AG04449 (cell line): Measurements from ENCODE around the gene BRIP1.
"Not testable (repeated sequence)": the region's sequence is repeated elsewhere in the genome, so short reads cannot be mapped to it uniquely, and the experiment has no call there.

Experiments
- CTCF ChIA-PET: fragments of 350-600 bp; formaldehyde crosslinking; extraction: SDS; loops from one replicate; lab custom pipeline; 2021; ENCODE audit warnings: antibody characterized with exemption; lab: Yijun Ruan, JAX
- POLR2A ChIA-PET: fragments of 400-600, 350-600 bp; formaldehyde crosslinking; extraction: SDS; loops from one replicate; lab custom pipeline; 2020; ENCODE audit warnings: antibody characterized with exemption, inconsistent platforms; lab: Yijun Ruan, JAX
- DNase-seq: peaks from one replicate; pipeline ENCODE4 v3.0.0-alpha.2; 2010; ENCODE audit warnings: low read depth, low spot score
- H3K4me3 ChIP-seq: 2 replicates; pipeline ENCODE4 v1.5.1; 2011; ENCODE audit warnings: low read depth, mild to moderate bottlenecking, control low read depth, low read length
- CTCF ChIP-seq: IDR thresholded peaks from one replicate; pipeline ENCODE4 v1.5.1; 2011; ENCODE audit warnings: mild to moderate bottlenecking, moderate library complexity, low read length, control low read depth, inconsistent platforms; ENCODE audit not compliant: insufficient read depth; ENCODE audit errors: missing control alignments

The BRIP1 gene

DNA sequence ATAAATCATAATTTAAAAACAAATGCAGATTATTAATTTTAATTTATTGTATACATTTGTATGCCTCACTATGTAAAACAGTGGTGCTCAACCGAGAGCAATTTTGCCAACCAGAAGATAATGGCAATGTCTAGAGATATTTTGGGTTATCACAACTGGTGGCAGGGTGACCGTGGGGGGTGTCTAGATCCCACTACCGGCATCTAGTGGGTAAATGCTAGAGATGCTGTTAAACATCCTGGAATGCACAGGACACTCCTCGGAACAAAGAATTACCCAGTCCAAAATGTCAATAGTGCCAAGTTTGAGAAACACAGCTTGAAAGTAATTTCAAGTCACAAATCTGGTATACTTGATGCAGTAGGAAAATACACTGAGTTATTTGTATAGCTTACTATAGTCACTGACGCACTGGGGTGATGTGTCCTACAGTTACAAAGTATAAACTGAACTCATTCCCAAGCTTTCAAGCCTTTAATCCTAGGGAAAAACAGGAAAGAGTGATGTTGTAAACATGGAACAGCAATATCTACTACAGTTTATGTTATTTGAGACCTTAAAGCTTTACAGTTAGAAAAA lies 133.5 kb downstream of the BRIP1 start:
- ChIA-PET CTCF (interaction anchor here (0.8 to 1.4 kb wide), 4 partner anchors 15 to 34 kb away, joined by 3 to 4 read pairs (median 4); no protein-coding TSS in a partner anchor), POLR2A (no interaction called here)
- no peak for DNase-seq

DNA sequence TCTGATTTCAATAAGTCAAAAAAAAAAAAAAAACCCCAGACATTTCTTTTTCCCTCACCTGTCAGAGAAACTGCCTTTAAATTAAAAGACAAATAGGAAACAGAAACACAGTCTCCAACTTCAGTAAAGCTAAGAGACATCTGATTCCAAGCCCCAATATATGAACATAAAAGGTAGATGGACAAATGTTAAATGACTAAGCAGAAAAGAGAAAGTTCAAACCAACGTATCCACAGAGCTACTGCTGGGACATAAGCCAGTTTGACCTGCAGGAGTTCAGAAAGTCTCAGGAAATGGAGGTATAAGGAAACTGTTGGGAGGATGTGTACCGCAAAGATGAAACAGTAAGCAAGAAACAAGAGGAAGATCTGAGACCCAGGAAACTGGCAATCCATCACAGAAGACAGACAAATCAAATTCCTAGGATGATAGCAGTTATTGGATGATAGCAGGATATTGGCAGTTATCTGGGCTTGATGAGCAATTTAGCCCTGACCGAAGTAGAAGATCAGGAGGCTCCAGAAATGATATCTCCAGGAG lies 135.0 kb downstream of the BRIP1 start:
- CTCF ChIA-PET: interaction anchor here (1.4 kb wide), 1 partner anchor 35 kb away, joined by 3 read pairs; no protein-coding TSS in a partner anchor
- no peak for DNase-seq
- TF ChIP-seq CTCF: no peak
- no peak overlapping the region for H3K4me3 ChIP-seq
- POLR2A ChIA-PET: no interaction called here

More for the DNA sequence above, 133.5 kb downstream of the BRIP1 start:
- no peak for TF ChIP-seq CTCF
- H3K4me3 ChIP-seq: no peak overlapping the region

DNA sequence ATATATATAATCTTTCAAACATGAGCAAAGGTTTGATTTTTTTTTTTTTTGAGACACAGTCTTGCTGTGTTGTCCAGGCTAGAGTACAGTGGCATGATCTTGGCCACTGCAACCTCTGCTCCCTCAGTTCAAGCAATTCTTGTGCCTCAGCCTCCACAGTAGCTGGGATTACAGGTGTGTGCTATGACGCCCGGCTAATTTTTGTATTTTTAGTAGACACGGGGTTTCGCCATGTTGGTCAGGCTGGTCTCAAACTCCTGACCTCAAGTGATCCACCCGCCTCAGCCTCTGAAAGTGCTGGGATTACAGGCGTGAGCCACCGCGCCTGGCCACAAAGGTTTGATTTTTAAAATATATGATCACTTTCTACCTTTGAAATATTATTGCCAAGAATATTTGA lies 135.5 kb downstream of the BRIP1 start:
- POLR2A ChIA-PET, CTCF ChIA-PET, DNase-seq, H3K4me3 ChIP-seq: not testable (repeated sequence)

- no peak for TF ChIP-seq CTCF
- CTCF ChIA-PET: no interaction called here
- no peak for DNase-seq
- no peak overlapping the region for H3K4me3 ChIP-seq
- POLR2A ChIA-PET: no interaction called here
Observed at GRCh38 chr17:61726977-61727376, 136.4 kb downstream of the BRIP1 start.

DNA sequence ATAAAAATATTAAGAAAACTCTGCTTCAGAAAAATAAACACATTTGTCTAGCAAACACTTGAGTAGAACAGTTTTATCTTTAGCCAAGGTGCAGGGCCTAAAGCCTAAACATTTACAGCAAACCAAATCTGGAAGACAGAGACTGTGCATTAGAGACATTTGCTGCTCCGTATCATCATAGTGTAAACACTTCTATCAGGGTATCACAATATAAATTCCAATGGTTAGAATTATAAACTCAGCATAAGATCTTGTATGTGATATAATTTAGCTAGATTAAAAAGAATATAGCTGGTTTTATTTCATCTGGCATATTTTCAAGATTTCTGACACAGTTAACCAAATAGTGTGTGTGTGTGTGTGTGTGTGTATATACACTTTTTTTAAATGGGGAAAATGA lies 138.6 kb downstream of the BRIP1 start:
- CTCF ChIA-PET: interaction anchor here (0.6 kb wide), 1 partner anchor 12 kb away, joined by 3 read pairs; no protein-coding TSS in a partner anchor
- no peak for TF ChIP-seq CTCF
- no peak overlapping the region for H3K4me3 ChIP-seq
- DNase-seq: no peak
- POLR2A ChIA-PET: no interaction called here

DNA sequence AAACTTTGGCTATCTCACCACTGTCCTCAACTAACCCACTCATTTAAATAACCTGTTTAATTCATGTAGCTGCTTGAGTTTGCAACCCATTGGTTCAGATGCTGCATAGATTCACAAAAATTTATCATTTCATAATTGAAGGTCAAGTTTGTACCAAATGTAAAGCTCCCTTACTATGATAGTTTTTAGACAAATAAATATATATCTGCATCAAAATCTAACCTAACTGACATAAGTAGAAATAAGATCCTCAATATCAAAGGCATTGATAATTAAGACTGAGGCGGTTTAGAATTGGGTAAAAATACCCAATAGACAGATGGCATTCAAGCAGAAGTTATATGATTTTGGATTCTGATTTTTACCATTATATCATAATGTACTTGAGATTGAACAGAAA lies 139.4 kb downstream of the BRIP1 start:
- ChIA-PET CTCF (interaction anchor here (0.9 kb wide), 1 partner anchor 10 kb away, joined by 3 read pairs; no protein-coding TSS in a partner anchor), POLR2A (no interaction called here)
- no peak overlapping the region for H3K4me3 ChIP-seq
- no peak for TF ChIP-seq CTCF
- no peak for DNase-seq
